ENCODE measurements around the gene ZNF236. TPM values are rescaled to one million over a fixed set of nuclear protein-coding genes. Genes with fewer than 3 reads are reported as not detected.

The ZNF236 gene
- total and polyA plus RNA-seq, 8 donors: 1.8 to 31.7 (median 6.6) TPM

- intact Hi-C loops (cut with DNase I; ENCODE audit: low total_unique reads): no loop called here
- WGBS, 5 donors: 93 to 95% (median 94%) methylated on average over 18 of the region's 18 CpGs
- no peaks in the 10 kb centered on the region for H3K9me3 ChIP-seq
- no peak overlapping the region for H3K4me3 ChIP-seq
- no peaks in the 10 kb centered on the region for H3K27me3 ChIP-seq
- TF ChIP-seq POLR2AphosphoS5 (IDR thresholded peaks at IDR 0.05) (no peak), POLR2A (IDR thresholded peaks at IDR 0.05) (no peak), EP300 (IDR thresholded peaks at IDR 0.05) (no peak)
- TF ChIP-seq, protein P1, sequence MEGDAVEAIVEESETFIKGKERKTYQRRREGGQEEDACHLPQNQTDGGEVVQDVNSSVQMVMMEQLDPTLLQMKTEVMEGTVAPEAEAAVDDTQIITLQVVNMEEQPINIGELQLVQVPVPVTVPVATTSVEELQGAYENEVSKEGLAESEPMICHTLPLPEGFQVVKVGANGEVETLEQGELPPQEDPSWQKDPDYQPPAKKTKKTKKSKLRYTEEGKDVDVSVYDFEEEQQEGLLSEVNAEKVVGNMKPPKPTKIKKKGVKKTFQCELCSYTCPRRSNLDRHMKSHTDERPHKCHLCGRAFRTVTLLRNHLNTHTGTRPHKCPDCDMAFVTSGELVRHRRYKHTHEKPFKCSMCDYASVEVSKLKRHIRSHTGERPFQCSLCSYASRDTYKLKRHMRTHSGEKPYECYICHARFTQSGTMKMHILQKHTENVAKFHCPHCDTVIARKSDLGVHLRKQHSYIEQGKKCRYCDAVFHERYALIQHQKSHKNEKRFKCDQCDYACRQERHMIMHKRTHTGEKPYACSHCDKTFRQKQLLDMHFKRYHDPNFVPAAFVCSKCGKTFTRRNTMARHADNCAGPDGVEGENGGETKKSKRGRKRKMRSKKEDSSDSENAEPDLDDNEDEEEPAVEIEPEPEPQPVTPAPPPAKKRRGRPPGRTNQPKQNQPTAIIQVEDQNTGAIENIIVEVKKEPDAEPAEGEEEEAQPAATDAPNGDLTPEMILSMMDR (IDR thresholded peaks at IDR 0.05): no peak
- no peak overlapping the region for H3K27ac ChIP-seq
- peaks cover 27 to 84% (median 75%) of the 10 kb centered on the region in 4 donors for H3K36me3 ChIP-seq
- H3K4me1 ChIP-seq: no peaks in the 10 kb centered on the region
- no peak for DNase-seq
Measured at GRCh38 chr18:76935722-76936337, 113.5 kb downstream of the ZNF236 start.

DNA sequence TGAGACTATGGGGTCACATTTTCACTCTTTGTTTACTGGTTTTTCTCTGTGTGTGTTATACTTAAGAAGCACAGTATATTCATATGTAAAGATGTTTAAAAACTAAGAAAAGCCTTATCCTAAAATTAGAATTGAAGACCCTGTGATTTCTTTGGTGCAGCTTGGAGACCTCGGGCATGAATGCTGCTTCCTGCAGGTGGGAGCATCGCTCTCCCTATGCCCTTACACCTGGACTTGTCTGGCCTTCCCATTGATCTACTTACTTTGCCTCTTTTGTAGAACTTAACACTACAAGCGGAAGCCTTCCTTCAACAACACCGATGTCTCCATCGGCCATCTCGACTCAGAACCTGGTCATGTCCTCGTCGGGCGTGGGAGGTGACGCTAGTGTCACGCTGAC, 114.5 kb downstream of the ZNF236 start:
- H3K36me3 ChIP-seq: peaks cover 27 to 87% (median 76%) of the 10 kb centered on the region in 4 donors
- no peak for DNase-seq
- no peak overlapping the region for H3K4me3 ChIP-seq
- intact Hi-C loops (cut with DNase I; ENCODE audit: low total_unique reads): no loop called here
- TF ChIP-seq, protein P1 (IDR thresholded peaks at IDR 0.05): no peak
- TF ChIP-seq POLR2A (IDR thresholded peaks at IDR 0.05): no peak
- no peak for TF ChIP-seq EP300 (IDR thresholded peaks at IDR 0.05)
- TF ChIP-seq POLR2AphosphoS5 (IDR thresholded peaks at IDR 0.05): no peak
- WGBS, 5 donors: 92 to 97% (median 95%) methylated on average over 11 of the region's 11 CpGs
- H3K27me3 ChIP-seq: no peaks in the 10 kb centered on the region
- no peak overlapping the region for H3K27ac ChIP-seq
- H3K4me1 ChIP-seq: peaks cover 0 to 4% (median 0%) of the 10 kb centered on the region in 4 donors
- H3K9me3 ChIP-seq: no peaks in the 10 kb centered on the region

GRCh38 chr18:76937597-76937996, 115.2 kb downstream of the ZNF236 start:
- peaks cover 27 to 80% (median 72%) of the 10 kb centered on the region in 4 donors for H3K36me3 ChIP-seq
- H3K27me3 ChIP-seq: no peaks in the 10 kb centered on the region
- DNase-seq: no peak
- H3K4me3 ChIP-seq: no peak overlapping the region
- intact Hi-C loops (cut with DNase I; ENCODE audit: low total_unique reads): no loop called here
- TF ChIP-seq EP300 (IDR thresholded peaks at IDR 0.05) (no peak), POLR2A (IDR thresholded peaks at IDR 0.05) (no peak), POLR2AphosphoS5 (IDR thresholded peaks at IDR 0.05) (no peak)
- TF ChIP-seq, protein P1 (IDR thresholded peaks at IDR 0.05): no peak
- peaks cover 0 to 4% (median 0%) of the 10 kb centered on the region in 4 donors for H3K4me1 ChIP-seq
- H3K27ac ChIP-seq: no peak overlapping the region
- H3K9me3 ChIP-seq: no peaks in the 10 kb centered on the region
- 79 to 91% (median 89%) methylated on average over 1 of the region's 1 CpG for WGBS, 5 donors

GRCh38 chr18:76938619-76939018, 116.3 kb downstream of the ZNF236 start:
- H3K4me1 ChIP-seq: peaks cover 0 to 4% (median 0%) of the 10 kb centered on the region in 4 donors
- DNase-seq: no peak
- intact Hi-C loops (cut with DNase I; ENCODE audit: low total_unique reads): no loop called here
- no peak overlapping the region for H3K4me3 ChIP-seq
- H3K36me3 ChIP-seq: peaks cover 27 to 71% (median 64%) of the 10 kb centered on the region in 4 donors
- 90 to 96% (median 93%) methylated on average over 10 to 12 of the region's 12 CpGs for WGBS, 5 donors
- H3K9me3 ChIP-seq: no peaks in the 10 kb centered on the region
- no peak overlapping the region for H3K27ac ChIP-seq
- TF ChIP-seq POLR2AphosphoS5 (IDR thresholded peaks at IDR 0.05): no peak
- no peak for TF ChIP-seq EP300 (IDR thresholded peaks at IDR 0.05)
- TF ChIP-seq, protein P1 (IDR thresholded peaks at IDR 0.05): no peak
- no peak for TF ChIP-seq POLR2A (IDR thresholded peaks at IDR 0.05)
- no peaks in the 10 kb centered on the region for H3K27me3 ChIP-seq

All from stomach (tissue), 9 donors.